ENCODE data around the gene EFCAB5. TPM values are rescaled to one million over a fixed set of nuclear protein-coding genes. Genes with fewer than 3 reads are reported as not detected.
A peak's percentile ranks its signal among the peaks of the same experiment; 100 is the strongest.
"Not testable (repeated sequence)": the region's sequence is repeated elsewhere in the genome, so short reads cannot be mapped to it uniquely, and the experiment has no call there.

Gene EFCAB5
- total RNA-seq, 2 donors from 2014 or later = 2.4 to 3.4 TPM

DNA sequence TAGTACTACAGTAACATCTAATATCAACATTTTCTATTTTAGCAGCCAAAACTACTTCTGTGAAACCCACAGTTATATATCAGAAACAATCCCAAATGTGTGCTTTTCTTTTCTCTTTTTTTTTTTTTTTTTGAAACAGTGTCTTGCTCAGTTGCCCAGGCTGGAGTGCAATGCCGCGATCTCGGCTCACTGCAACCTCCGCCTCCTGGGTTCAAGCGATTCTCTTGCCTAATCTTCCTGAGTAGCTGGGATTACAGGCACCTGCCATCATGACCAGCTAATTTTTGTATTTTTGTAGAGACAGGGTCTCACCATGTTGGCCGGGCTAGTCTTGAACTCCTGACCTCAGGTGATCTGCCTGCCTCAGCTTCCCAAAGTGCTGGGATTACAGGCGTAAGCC is 177.2 kb downstream of the EFCAB5 start:
- intact Hi-C loops (cut with DNase I, micrococcal nuclease); DNase-seq; ATAC-seq: not testable (repeated sequence)

DNA sequence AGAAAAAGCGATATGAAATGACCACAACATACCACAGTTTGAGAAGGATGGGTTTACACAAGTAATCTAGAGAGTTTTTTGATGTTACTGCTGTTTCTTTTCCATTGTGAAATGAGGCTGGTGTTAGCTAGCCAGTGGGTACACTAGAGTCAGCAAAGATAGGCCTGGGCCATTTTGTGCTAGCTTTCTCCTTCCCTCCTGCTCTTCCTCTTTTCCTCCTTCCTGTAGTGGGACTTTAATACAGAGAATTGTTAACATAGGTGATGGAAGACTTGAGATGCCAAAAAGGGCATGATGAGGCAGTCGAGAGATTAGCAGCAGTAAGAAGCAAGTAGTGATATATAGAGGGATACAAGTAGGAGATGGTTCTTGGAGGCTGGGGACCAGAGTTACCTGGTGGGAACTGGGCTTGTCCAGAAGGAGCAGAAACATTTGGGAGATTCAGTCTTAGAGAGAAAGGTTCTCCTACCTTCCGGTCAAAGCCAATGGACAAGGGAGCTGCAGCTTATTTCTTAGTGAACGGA is 182.9 kb downstream of the EFCAB5 start:
- ATAC-seq = no peak
- DNase-seq = no peak
- intact Hi-C loops (cut with DNase I, micrococcal nuclease) = no loop called here

DNA sequence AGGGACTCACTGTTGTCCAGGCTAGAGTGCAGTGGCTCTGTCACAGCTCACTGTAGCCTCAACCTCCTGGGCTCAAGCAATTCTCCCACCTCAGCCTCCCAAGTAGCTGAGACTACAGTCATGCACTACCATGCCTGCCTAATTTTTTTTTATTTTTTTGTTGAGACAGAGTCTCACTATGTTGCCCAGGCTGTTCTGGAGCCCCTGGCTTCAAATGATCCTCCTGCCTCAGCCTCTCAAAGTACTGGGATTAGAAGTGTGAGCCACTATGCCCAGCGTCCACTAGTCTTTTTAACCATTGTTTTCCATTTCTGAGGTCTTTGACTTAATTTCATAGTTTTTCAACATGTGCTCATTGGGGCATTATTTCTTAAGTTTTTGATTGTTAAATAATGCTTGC is 188.7 kb downstream of the EFCAB5 start:
- ATAC-seq (no peak), DNase-seq (no peak)
- intact Hi-C loops (cut with DNase I, micrococcal nuclease) = no loop called here

- no peak for DNase-seq
- no peak for ATAC-seq
- intact Hi-C loops (cut with DNase I, micrococcal nuclease) = no loop called here
These were observed 191.2 kb downstream of the EFCAB5 start for GRCh38 chr17:30132615-30133014.

GRCh38 chr17:30133197-30133596 is 191.8 kb downstream of the EFCAB5 start:
- ATAC-seq (no peak), DNase-seq (no peak)
- intact Hi-C loops (cut with DNase I, micrococcal nuclease) = no loop called here

GRCh38 chr17:30134551-30134950 is 193.1 kb downstream of the EFCAB5 start:
- intact Hi-C loops (cut with DNase I, micrococcal nuclease) = no loop called here
- DNase-seq (no peak), ATAC-seq (no peak)

DNA sequence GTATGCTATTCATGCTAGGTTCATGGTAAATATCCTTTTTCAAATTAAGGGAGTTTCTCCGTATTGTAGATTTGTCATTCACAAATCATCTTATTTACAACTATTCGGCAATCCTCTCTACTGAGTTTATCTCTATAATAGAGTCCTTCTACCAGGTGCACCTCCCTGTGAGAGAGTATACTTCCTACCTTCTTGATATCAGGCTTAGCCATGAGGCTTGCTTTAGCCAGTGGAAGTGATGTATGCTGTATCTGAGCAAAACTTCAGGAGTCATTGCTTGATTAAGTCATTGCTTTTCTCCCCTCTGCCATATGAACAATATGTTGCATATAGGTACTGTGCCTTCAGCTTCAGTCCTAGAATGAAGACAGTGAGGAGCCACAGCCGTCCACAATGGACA is 195.7 kb downstream of the EFCAB5 start:
- intact Hi-C loops (cut with DNase I, micrococcal nuclease) = no loop called here
- ATAC-seq = no peak

GRCh38 chr17:30147860-30148259 is 206.4 kb downstream of the EFCAB5 start:
- intact Hi-C loops (cut with DNase I, micrococcal nuclease); DNase-seq; ATAC-seq: not testable (repeated sequence)

More for the DNA sequence above, 195.7 kb downstream of the EFCAB5 start:
- no peak for DNase-seq

- DNase-seq (no peak), ATAC-seq (no peak)
- intact Hi-C loops (cut with DNase I, micrococcal nuclease) = no loop called here
These were observed 206.9 kb downstream of the EFCAB5 start for GRCh38 chr17:30148376-30148775.

DNA sequence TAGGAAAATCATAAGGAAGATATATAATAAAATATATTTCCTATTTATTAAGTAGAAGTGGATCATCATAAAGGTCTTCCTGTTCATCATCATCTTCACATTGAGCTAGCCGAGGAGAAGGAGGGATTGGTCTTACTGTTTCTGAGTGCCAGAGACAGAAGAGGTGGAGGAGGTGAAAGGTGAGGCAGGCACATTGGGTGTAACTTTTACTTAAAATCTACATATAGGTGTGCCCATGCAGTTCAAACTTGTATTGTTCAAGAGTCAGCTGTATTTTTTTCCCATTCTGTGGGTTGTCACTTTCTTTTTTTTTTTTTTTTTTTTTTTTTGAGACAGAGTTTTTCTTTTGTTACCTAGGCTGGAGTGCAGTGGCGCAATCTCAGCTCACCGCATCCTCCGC is 210.0 kb downstream of the EFCAB5 start:
- ATAC-seq (peak; percentile 52), DNase-seq (no peak)
- intact Hi-C loops (cut with DNase I, micrococcal nuclease) = no loop called here

GRCh38 chr17:30153463-30153862 is 212.0 kb downstream of the EFCAB5 start:
- DNase-seq (no peak), ATAC-seq (no peak)
- intact Hi-C loops (cut with DNase I, micrococcal nuclease) = no loop called here

GRCh38 chr17:30155389-30155788 is 214.0 kb downstream of the EFCAB5 start:
- ATAC-seq (no peak), DNase-seq (no peak)
- intact Hi-C loops (cut with DNase I, micrococcal nuclease) = no loop called here

Small RNA genes within 50 kb of the gene (microRNA-seq; reads per million reads assigned to microRNA genes)
- gene MIR423 = 0 reads per million in 2 donors

Other genes with a start within 250 kb of the EFCAB5 start
- 10 to 100 TPM; 36.1 to 41.5 TPM for gene SSH2, start 11.4 kb upstream of the EFCAB5 start, total RNA-seq
- gene NSRP1, start 175.2 kb downstream of the EFCAB5 start, total RNA-seq = 10 to 100 TPM; 19.9 to 28.0 TPM